Stimulated activated CD4-positive, alpha-beta T cell treated with anti-CD3 and anti-CD28 coated beads, Interleukin-12 subunit alpha, Interleukin-12 subunit beta, amount 100 ng/mL, for 48 hours (primary cell): ENCODE results near the gene KCNE2.
"Not testable (repeated sequence)": the region's sequence is repeated elsewhere in the genome, so short reads cannot be mapped to it uniquely, and the experiment has no call there.

Experiments used
- DNase-seq, 3 donors: peaks; one replicate each; pipeline ENCODE4 v3.0.0-alpha.2; 2020; ENCODE audit warnings: low read depth in 2 of 3, low spot score in 1 of 3

The KCNE2 gene

GRCh38 chr21:34352556-34352955, 11.2 kb upstream of the KCNE2 start:
- DNase-seq: no peak

DNA sequence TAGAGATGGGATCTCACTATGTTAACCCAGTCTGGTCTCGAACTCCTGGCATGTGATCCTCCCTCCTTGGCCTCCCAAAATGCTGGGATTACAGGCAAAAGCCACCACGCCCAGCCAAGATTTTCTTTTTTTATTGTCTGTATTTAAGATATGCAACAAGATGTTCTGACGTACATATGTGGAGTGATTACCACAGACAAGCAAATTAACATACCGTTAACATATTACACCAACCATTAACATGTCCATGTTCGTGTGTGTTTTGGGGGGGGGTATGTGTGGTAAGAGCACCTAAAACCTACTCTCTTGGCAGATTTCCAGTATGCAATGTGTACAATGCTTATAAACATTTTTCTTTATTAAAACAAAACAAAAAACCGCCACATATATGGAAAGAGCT, 10.6 kb upstream of the KCNE2 start:
- no peak for DNase-seq

DNA sequence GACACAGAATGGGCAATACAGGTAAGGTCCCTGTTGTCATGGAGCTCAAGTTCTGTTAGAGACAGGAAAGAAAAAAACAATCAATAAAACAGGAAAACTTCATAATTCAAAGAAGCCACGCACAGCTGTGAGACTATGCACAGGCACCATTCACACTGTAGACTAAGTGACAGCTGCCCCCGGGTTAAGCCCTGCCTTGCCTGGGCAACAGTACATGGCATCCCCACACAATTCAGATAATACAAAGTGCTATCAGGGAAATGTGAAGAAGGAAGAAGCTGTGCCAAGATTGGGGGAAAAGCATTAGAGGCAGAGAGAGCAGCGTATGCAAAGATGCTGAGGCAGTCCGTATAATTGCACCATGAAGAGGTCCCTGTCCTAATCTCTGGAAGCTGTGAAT, 9.0 kb upstream of the KCNE2 start:
- no peak for DNase-seq

GRCh38 chr21:34355570-34355969, 8.2 kb upstream of the KCNE2 start:
- DNase-seq: no peak

DNA sequence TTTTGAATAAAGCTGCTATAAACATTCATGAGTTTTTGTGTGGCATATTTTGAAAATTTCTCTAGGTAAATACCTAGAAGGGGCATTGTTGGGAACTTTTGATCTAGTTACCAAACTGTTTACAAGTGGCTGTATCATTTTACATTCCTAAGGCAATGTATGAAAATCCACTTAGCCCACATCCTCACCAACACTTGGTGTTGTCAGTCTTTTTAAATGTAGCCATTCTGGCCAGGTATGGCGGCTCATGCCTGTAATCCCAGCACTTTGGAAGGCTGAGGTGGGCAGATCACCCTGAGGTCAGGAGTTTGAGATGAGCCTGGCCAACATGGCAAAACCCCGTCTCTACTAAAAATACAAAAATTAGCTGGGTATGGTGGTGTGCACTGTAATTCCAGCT, 5.9 kb upstream of the KCNE2 start:
- DNase-seq: no peak

- no peak for DNase-seq
Measured at GRCh38 chr21:34358866-34359265, 4.9 kb upstream of the KCNE2 start.

DNA sequence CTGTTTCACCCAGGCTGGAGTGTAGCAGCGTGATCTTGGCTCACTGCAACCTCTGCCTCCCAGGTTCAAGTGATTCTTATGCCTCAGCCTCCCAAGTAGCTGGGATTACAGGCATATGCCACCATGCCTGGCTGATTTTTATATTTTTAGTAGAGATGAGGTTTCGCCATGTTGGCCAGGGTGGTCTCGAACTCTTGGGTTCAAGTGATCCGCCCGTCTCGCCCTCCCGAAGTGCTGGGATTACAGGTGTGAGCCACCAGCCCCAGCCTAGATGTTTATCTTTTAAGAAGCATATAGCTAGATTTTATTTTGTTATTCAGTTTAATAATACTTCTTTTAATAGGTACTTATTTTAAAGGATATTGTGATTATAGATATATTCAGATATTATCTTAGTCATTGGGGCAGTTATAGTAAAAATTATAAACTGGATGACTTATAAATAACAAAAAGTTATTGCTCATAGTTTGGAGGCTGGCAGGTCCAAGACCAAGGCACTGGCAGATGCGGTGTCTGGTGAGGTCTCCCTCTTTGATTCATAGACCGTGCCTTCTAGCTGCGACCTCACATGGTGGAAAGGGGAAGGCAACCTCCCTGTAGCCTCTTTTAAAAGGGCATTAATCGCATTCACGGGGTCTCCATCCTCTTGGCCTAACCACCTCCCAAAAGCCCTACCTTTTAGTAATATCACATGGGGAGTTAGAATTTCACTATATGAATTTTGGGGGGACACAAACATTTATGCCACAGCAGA, 3.1 kb upstream of the KCNE2 start:
- DNase-seq: no peak

DNA sequence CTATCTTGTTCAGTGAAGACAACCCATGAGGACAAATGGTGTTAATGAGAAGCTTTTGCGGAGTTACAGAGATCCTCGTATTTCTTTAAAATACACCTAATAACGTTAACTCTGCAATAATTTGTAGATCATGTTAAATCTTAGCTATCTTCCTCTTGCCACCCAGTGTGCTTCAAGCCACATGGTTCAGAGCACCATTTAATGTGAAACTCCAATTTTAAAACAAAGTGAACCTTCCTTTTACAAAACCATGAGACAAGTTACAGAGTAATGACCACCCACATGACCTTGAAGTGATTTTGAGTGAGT, 1.7 kb upstream of the KCNE2 start:
- DNase-seq: no peak

- DNase-seq: no peak
Measured at GRCh38 chr21:34362670-34363069, 1.1 kb upstream of the KCNE2 start.

DNA sequence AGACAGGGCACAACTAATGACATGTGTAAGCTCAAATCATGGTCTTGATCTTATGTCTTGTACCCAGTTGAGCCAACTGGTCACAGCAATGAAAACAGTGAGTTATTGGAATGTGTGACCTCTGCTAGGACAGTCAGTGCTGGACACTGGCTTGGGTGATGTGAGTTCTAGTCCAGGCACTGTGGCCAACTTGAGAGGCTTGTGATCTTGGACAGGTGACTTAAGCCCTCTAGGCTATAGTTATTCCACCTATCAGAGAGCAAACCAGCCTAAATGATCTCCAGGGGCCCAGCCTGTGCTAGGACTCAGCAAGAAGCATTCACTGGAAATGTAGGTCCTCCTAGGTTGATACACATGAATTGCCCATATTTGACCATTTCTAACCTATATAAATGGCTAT, 1.1 kb downstream of the KCNE2 start:
- DNase-seq: no peak

GRCh38 chr21:34365809-34366208, 2.0 kb downstream of the KCNE2 start:
- no peak for DNase-seq

DNA sequence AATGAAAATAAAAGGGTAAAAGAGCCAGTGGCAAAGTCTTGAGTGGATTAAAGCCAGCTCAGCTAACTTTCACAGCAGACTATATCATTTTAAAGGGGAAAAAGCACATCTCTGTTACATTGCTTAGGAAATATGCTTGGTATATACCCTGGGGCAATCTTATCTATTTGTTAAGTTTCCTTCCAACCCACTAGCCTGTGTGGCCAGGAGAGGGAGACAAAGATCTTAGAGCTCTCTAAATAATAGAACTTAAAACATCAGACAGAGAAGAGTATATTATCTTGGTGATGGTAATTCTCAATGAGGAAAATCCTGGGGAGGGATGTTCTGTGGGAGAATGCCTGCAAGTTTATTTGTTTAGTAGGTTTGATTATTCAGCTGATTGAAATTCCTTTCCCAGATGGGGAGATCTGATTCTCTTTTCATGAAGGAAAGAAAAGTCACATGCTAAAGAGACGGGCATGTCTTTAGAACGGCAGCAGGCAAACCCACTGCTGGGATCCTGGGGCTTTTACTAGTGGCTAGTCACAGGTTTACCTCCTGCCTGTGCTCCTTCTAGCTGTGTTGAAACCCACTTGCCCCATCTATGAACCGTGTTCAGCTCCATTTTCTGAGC, 3.6 kb downstream of the KCNE2 start:
- peak in 2 of 3 donors; percentile 6 to 10 for DNase-seq

DNA sequence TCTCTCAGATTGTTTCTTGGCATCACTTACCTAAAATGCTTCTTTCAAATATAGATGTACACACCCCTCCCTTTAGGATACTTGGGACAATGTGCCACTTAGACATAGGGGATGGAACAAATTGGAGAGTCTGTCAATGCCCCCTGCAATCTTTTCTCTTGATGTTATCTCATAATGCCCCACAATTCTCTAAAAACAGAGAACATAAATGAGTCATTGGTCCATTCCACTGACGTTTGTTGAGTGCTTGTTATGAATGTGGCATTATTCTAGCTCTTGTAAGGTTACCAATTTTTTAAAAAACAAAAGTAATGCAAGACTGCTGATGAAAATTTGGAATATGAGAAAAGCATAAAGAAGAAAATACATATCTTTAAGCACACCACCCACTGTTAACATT, 5.9 kb downstream of the KCNE2 start:
- DNase-seq: no peak

GRCh38 chr21:34372321-34372720, 8.5 kb downstream of the KCNE2 start:
- no peak for DNase-seq

DNA sequence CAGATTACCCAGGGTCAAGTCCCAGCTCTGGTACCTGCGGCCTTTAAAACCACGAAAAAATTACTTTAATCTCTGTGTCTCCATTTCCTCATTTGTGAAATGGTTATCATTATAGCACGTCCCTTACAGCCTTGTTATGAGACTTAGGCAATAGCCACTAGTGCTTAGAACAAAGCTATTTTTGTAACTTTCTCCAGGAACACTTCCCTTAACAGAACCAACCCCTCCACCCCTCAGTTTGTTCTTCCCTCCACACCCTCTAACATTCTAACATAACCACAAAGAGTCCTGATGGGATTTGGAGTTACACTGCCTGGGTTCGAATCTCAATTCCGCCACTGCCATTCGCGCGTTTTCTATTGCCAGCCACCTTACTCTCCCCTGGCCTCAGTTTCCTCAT, 10.7 kb downstream of the KCNE2 start:
- DNase-seq: not testable (repeated sequence)

DNA sequence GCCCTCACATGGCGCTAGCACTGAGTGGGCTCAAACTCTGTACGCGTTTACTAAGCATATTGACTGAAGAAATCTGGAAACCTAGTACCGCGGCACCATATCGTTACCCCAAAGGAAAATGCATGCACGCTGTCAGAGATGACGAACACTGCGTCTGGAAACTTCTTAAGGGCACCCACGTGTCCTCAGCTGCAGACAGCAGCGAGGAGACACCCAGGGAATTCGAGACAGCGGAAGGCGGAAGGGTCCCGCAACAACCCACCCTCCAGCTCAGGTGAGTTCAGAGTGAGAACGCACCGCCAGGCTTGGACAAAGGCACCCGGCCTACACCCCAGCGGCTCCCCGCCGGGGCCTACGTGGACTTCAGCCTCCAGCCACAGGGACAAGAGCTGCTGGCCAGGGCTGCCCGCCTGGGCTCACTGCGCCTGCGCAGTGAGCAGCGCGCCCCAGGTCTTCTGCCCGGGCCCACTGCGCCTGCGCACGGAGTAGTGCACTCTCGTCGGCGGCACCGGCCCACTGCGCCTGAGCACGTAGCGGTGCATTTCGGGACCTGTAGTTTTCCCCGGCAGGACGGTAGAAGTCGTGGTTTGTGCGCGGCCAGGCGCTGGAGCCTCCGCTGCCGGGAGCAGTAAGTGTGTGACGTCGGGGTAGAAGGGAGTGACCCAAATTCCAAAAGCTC, 11.3 kb downstream of the KCNE2 start, which contains the start of gene SMIM11:
Gene SMIM11, plus strand, starts transcription at position 568 of the 679 bp plus-strand sequence. CDS start 3,998 bp downstream, outside the sequence.
- DNase-seq: not testable (repeated sequence)

- DNase-seq: not testable (repeated sequence)
Measured at GRCh38 chr21:34375619-34375972, 11.8 kb downstream of the KCNE2 start.

GRCh38 chr21:34383138-34383537, 19.3 kb downstream of the KCNE2 start:
- DNase-seq: not testable (repeated sequence)

DNA sequence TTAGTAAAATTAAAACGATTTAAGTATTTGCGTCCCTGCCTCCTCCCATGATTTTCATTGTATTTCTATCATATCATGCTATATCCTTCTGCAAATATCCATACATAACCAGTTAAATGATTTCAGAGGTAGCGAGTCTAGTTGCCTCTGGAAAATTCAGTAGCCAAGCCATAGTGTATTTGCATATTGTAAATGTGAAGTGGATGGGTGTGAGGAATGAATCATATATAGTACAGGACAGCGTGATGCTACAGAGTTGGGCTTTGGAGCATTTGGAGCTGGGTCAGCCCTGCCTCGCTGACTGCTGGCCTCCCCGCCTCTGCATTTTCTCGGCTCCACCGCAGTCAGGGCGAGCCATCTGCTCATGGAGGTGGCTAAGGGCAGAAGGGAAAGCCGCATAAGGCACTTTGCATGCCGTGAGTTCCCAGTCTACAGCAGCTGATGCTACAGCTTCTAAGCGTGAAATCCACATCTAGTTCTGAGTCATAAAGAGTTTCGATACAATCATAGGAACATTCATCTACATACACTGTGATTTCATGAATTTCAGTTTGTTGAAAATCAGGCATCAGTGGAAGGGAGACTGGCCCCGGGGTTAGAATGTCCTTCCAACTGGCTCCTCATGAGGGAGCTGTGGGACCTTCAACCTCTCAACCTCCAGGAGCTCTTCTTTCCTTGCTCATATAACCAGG, 20.1 kb downstream of the KCNE2 start:
- DNase-seq: not testable (repeated sequence)

GRCh38 chr21:34400522-34400921, 36.7 kb downstream of the KCNE2 start:
- DNase-seq: not testable (repeated sequence)

GRCh38 chr21:34404742-34405141, 40.9 kb downstream of the KCNE2 start:
- not testable (repeated sequence) for DNase-seq

GRCh38 chr21:34405686-34406085, 41.9 kb downstream of the KCNE2 start:
- not testable (repeated sequence) for DNase-seq
